ENCODE results near the gene LHPP. TPM values are rescaled to one million over a fixed set of nuclear protein-coding genes. Genes with fewer than 3 reads are reported as not detected.

Gene LHPP
- total RNA-seq, 4 donors from 2014 or later = 8.7 to 19.9 (median 15.5) TPM

DNA sequence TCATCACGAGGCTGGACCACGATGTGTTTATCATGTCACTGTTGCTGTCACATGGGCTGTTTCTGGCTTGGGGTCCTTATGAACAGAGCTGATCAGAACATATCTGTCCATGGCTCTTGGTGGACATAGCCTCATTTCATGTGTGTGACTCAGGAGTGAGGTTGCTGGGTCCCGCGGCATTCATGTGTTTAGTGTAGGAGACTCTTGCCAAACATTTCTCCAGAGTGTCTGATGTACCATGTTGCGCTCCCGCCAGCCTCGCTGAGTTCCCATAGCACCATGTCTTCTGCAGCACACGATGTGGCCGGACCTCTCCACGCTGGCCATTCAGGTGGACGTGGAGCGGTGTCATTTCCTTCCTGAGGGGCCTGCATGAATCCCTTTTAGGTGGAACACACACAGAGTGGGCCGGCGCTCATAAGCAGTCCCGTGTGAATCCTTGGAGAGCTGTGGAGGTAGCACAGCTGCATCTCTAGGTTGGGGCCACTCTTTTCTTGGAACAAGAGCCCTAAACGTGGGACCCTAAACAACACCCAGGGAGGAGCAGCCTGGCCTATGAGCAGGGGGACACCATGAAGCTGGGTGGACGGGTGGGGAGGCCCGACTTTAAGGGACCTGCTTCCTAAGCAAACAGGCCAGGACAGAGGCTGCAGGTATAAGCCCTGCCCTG lies 134.6 kb downstream of the LHPP start:
- DNase-seq (ENCODE audit: low spot score in 2 of 2) = no peak
- intact Hi-C loops (cut with DNase I; ENCODE audit: low total_unique reads) = no loop called here
- WGBS, 2 donors = 86 to 91% methylated on average over 17 to 18 of the region's 18 CpGs
- no peak for TF ChIP-seq POLR2A (IDR thresholded peaks at IDR 0.05)
- TF ChIP-seq, protein P1, sequence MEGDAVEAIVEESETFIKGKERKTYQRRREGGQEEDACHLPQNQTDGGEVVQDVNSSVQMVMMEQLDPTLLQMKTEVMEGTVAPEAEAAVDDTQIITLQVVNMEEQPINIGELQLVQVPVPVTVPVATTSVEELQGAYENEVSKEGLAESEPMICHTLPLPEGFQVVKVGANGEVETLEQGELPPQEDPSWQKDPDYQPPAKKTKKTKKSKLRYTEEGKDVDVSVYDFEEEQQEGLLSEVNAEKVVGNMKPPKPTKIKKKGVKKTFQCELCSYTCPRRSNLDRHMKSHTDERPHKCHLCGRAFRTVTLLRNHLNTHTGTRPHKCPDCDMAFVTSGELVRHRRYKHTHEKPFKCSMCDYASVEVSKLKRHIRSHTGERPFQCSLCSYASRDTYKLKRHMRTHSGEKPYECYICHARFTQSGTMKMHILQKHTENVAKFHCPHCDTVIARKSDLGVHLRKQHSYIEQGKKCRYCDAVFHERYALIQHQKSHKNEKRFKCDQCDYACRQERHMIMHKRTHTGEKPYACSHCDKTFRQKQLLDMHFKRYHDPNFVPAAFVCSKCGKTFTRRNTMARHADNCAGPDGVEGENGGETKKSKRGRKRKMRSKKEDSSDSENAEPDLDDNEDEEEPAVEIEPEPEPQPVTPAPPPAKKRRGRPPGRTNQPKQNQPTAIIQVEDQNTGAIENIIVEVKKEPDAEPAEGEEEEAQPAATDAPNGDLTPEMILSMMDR (IDR thresholded peaks at IDR 0.05) = no peak
- H3K4me3 ChIP-seq (ENCODE audit: low read depth, poor library complexity, severe bottlenecking) = no peak overlapping the region

DNA sequence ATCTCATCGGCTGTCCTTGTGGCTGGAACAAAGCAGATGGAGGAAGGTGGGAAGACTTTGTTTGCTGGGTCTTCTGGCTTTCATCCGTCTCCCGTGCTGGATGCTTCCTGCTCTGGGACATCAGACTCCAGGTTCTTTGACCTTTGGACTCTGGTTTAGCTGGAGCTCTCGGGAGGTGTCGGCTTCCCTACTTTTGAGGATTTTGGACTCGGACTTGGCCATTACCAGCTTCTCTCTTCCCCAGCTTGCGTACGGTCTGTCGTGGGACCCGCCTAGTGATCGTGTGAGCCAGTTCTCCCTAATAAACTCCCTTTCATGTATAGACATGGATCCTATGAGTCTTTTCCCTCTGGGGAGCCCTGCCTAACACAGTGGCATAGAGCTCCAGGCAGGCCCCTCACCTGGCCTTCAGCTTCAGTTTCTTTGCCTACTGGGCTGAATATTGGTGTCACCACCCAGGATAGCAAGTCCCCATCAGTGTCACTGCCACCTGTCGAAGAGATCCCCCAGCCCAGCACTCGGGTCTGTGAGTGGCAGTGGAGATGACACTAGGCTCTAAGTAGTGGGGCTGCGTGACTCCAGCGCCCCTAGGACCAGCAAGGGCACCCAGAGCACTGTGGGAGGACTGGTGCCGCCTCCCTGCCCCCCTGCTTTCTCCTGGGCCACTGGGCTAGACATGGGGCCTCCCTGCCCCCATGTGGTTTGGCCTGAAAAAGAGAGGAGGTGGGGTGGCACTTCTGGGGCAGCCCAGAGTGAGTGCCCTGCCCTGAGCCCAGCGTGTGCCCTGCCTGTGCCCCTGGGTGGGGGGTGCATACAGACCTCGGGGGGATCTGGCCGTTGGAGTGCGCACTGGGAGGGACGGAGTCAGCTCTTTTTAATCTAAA lies 135.6 kb downstream of the LHPP start:
- TF ChIP-seq, protein P1 (IDR thresholded peaks at IDR 0.05) = no peak
- no peak for TF ChIP-seq POLR2A (IDR thresholded peaks at IDR 0.05)
- 62 to 72% methylated on average over 17 of the region's 21 CpGs for WGBS, 2 donors
- intact Hi-C loops (cut with DNase I; ENCODE audit: low total_unique reads) = no loop called here
- DNase-seq (ENCODE audit: low spot score in 2 of 2) = no peak
- no peak overlapping the region for H3K4me3 ChIP-seq (ENCODE audit: low read depth, poor library complexity, severe bottlenecking)

DNA sequence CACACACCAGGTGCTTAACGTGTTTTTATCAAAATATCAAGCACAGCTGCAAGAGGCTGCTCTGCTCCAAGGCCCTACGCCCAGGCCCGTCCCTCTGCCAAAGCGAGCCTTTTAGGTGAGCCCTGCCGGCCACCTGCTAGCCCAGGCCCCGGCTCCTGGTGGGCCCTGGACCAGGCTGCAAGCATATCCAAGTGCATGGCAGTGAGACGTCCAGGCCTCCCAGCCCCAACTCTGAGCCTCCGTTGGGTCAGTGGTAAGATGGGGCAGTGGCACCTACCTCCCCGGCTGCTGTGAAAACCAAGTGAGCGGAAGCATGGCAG lies 136.2 kb downstream of the LHPP start:
- DNase-seq (ENCODE audit: low spot score in 2 of 2) = no peak
- intact Hi-C loops (cut with DNase I; ENCODE audit: low total_unique reads) = no loop called here

DNA sequence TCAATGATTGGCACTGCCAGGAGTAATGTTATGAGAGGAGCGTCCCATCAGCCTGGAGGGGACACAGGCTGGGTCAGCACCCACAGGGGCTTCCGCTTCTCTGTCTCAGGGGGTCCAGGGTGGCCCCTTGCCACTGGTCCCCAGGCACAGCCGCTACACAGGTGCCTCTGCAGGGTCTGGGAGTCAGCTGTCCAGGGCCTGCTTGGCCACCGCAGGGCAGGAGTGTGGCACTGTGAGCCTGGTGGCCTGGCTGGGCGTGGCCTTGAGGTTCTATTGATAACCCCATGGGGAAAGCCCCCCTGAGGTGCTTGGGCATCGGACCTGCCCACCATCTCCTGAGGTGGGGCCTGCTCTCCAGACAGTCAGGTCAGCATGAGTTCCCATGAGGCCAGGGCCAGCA lies 136.6 kb downstream of the LHPP start:
- no peak for TF ChIP-seq POLR2A (IDR thresholded peaks at IDR 0.05)
- TF ChIP-seq, protein P1 (IDR thresholded peaks at IDR 0.05) = no peak
- WGBS, 2 donors = 88 to 94% methylated on average over 4 of the region's 6 CpGs
- DNase-seq (ENCODE audit: low spot score in 2 of 2) = no peak
- intact Hi-C loops (cut with DNase I; ENCODE audit: low total_unique reads) = no loop called here
- no peak overlapping the region for H3K4me3 ChIP-seq (ENCODE audit: low read depth, poor library complexity, severe bottlenecking)

More for the DNA sequence above, 136.2 kb downstream of the LHPP start:
- 85 to 92% methylated on average over 8 to 9 of the region's 10 CpGs for WGBS, 2 donors
- no peak overlapping the region for H3K4me3 ChIP-seq (ENCODE audit: low read depth, poor library complexity, severe bottlenecking)
- no peak for TF ChIP-seq POLR2A (IDR thresholded peaks at IDR 0.05)
- TF ChIP-seq, protein P1 (IDR thresholded peaks at IDR 0.05) = no peak

DNA sequence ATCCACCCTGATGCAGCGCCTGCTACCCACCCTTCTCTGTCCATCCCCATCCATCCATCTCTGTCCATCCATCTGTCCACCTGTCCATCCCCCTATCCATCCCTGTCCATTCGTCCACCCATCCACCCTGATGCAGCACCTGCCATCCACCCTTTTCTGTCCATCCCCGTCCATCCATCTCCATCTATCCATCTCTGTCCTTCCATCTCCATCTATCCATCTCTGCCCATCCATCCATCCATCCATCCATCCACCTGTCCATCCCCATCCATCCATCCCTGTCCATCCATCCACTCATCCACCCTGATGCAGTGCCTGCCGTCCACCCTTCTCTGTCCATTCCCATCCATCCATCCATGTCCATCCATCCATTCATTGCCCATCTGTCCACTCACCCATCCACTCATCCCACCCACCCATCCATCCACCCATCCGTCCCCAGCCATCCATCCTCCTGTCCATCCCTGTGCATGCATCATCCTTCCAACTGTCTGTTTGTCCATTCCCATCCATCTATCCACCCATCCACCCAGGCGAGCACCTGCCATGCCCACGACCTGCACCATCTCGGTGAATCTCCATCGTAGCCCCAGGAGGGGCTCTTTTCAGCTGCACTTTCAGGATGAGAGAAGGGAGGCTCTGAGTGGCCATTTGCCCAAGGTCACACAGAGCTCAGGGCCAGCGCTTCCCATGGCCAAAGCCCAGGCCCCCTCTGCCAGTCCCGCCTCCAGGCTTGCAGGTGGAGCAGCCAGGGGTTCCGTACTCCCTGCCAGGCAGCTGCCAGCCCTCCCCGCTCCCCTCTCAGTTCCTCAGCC lies 137.4 kb downstream of the LHPP start:
- 95 to 96% methylated on average over 13 of the region's 13 CpGs for WGBS, 2 donors
- H3K4me3 ChIP-seq (ENCODE audit: low read depth, poor library complexity, severe bottlenecking) = no peak overlapping the region
- intact Hi-C loops (cut with DNase I; ENCODE audit: low total_unique reads) = no loop called here
- TF ChIP-seq, protein P1 (IDR thresholded peaks at IDR 0.05) = peak in 1 of 3 donors; percentile 25
- no peak for TF ChIP-seq POLR2A (IDR thresholded peaks at IDR 0.05)
- DNase-seq (ENCODE audit: low spot score in 2 of 2) = no peak
